Ureter (tissue), 1 donor: ENCODE data around the gene PURB. TPM values are rescaled to one million over a fixed set of nuclear protein-coding genes. Genes with fewer than 3 reads are reported as not detected.
"Not testable (repeated sequence)": the region's sequence is repeated elsewhere in the genome, so short reads cannot be mapped to it uniquely, and the experiment has no call there.

Experiments used
- DNase-seq: peaks from one replicate; pipeline ENCODE4 v3.0.0-alpha.2; 2020; ENCODE audit warnings: low spot score
- total RNA-seq: library from RNA; stranded (reverse); gene quantifications from one replicate; pipeline ENCODE4 v1.2.4, GENCODE V29; 2023
- donor health status: DM: yes; HTN: yes; CAD: no.

Gene PURB
- total RNA-seq, 1 donor from 2014 or later = 26.4 TPM

DNA sequence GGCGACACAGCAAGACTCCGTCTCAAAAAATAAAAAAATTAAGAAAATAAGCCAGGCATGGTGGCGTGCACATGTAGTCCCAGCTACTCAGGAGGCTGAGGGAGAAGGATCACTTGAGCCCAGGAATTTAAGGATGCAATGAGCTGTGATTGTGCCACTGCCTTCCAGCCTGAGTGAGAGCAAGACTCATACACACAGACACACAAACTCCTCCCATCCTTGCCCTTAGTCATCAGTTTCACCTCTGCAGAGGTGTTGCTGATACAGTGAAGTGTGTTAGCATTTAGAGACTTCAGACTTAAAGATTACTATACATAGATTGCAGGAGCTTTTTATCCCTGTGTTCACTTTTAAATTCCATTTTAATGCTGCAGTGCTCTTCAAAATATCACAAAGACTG lies 31.9 kb downstream of the PURB start:
- no peak for DNase-seq

DNA sequence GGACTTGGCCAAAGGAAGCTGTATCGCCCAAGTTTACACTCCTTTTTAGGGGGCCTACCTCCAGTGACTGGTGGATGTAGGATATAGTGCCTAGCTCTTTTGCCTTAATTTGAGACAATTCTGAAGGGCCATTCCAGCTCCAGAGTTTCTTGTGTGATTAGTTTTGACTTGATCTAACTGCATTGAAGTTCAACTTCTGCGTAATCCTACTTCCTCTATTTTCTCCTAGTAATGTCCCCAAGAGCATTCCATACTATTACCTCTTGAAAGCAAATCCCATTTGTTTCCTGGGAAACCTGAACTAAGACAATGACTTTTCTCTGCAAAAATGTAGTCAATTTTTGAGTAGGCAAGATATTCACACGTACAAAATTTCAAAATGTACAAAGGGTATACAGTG lies 32.7 kb downstream of the PURB start:
- DNase-seq = no peak

DNA sequence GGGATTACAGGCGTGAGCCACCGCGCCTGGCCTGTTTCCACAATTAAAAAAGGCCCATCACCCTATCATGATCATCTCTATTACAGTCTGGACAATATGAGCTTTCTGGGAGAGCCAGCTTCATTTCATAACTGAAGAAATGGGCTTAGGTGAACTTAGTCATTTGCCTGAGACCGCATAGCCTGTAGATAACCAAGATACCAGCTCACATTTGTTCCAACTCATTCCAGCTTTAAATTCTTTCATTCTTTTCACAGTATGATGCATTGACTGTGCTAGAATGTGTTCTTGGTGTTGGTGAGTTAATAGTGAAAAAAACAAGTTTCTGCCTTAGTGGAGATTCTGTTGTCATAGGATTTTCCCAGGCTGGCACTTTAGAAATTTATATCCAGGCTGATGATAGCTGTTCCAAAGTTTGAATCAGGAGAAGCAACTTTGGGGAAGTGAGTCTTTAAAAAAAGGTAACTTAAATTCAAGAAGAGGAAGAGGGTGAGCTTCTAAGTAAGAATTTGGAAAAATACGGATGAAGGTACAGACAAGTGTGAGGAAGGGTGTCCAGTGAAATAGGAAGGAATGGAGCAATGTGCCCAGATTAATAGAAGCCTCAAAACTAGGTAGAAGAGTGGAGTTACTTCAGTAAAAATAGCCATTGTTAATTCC lies 35.3 kb downstream of the PURB start:
- no peak for DNase-seq

DNA sequence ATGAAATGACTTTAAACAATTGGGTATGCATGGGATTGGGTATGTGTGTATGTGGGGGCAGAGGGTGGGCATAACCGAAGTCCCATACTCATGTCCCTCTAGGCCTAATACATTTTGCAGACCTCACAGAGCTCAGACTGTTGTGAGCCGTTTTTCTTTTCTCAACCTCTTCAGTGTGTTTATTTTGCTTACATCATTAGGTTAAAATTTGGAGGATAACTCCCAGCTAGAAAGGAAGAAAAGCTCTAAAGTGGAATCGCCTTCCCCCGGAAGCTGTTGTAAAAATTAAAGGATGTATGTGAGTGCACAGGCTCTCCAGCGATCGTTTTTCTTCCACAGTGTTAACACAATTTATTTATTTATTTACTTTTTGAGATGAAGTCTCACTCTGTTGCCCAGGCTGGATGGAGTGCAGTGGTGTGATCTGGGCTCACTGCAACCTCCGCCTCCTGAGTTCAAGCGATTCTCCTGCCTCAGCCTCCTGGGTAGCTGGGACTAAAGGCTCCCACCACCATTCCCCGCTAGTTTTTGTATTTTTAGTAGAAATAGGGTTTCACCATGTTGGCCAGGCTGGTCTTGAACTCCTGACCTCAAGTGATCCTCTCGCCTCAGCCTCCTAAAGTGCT lies 36.0 kb downstream of the PURB start:
- no peak for DNase-seq

DNA sequence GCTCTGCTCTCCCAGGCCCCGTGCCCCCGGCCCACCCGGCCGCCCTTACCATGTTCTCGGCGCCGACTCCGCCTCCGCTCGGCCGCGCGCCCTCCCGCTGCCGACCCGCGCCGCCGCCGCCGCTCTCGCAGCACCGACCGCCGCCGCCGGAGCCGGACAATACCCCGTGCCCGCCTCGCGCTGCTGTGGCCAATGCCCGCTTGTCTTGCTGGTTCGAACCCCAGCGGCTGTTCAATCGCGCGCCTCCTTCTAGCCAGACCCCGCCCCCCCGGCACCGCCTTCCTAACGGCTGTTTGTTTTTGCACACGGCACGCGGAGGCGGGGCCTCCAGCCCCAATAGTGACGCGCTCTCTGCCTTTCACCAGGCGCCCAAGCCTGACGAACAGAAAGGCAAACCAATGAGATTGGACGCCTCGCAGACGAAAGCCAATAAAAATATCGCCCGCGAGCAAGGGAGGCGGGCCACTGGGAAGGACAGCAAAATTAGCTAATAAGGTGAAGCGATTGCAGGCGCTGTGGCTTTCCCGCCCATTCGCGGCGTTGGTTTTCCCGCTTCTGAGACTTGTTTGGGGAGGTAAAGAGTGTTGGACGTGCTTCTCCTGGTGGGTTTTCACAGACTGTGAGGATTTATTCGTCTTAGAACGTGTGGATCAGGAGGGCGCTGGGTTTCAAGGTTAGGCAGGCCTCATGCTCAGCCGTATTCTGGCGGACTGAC lies 37.3 kb downstream of the PURB start, which contains the start of gene H2AZ2:
Gene H2AZ2, minus strand, starts transcription at position 168 of the 715 bp plus-strand sequence. Its CDS starts 116 bp downstream, at position 52.
- DNase-seq = peak; percentile 100

DNA sequence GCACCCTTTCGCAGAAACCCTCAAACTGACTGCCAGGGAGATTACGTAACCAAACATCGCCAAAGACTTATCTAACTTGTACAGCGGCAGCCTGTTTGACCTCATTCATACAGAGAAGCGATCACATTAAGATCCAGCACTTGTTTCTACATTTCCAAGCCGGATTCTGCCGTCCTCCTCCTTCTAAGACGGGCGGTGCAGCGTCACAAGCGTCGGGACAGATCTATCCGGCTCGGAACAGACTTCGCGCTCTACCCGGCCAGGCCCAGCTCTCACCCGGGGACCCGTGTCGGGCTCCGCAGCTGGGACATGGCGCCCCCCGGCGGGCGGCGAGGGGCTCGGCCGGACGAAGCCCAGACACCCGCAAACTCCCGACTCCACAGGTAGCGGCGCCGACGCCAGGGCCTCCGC lies 37.8 kb downstream of the PURB start:
- DNase-seq = peak; percentile 90

DNA sequence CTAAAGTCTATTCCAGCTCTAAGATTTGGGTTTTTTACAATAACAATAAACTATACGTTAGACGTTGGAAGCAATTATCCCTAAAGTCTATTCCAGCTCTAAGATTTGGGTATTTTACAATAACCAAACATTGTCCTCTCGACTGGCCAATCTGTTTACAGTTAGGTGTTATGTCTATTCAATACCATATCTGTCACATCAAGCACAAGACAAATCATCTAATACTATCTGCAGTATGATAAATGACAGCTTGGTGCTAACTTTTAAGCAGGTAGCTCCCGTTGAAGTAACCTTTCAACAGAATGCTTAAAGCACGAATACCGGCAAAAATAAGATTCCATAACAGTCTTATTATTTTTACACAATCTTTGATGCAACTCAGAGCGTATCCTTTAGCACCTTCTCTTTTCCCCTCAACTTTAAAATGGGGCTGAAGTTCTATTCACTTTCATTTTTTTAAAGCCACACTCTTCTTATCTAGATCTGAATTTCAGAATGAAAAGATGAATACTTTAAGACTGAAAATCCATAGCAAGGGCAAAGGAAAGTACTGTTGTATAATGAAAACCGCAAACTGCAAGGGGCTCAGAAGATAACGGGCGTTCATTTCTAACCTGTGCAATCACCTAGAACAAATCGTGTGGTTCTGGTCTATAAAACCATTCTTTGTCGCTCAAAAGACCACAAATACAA lies 38.4 kb downstream of the PURB start:
- DNase-seq = no peak

DNA sequence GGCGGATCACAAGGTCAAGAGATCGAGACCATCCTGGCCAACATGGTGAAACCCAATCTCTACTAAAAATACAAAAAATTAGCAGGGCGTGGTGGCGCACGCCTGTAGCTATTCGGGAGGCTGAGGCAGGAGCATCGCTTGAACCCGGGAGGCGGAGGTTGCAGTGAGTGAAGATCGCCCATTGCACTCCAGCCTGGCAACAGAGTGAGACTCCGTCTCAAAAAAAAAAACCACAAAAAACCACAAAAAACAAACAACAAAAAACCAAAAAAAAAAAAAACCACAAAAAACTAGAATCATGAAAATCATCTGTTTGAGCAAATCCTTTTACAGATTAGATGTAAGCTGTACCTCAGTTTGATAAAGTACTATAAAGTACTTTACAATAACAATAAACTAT lies 38.9 kb downstream of the PURB start:
- not testable (repeated sequence) for DNase-seq

DNA sequence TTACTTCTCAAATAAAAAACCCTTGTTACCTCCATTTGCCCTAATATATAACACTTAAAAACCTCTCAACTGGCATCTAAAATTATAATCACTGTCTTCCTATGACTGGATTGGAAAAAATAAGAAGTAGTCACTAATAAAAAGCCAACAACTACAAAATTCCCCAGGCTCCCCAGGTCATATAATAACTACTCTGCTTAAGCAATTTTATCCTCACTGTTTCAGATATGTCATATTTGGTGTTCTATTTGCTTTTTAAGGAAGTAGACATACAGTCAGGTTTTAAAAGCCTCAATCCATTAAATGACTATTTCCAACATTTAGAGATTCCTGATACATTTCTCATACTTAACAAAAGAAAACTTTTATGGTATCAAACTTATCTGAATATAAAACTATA lies 39.9 kb downstream of the PURB start:
- no peak for DNase-seq

DNA sequence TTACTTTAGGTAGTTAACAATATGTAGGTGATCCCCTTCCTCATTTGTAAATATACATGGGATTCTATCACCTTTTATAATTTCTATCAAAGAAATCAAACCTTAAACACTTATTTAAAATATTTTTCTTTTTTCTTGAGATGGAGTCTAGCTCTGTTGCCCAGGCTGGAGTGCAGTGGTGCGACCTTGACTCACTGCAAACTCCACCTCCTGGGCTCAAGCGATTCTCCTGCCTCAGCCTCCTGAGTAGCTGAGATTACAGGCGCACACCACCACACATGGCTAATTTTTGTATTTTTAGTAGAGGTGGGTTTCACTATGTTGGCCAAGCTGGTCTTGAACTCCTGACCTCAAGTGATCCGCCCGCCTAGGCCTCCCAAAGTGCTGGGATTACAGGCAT lies 41.9 kb downstream of the PURB start:
- not testable (repeated sequence) for DNase-seq

DNA sequence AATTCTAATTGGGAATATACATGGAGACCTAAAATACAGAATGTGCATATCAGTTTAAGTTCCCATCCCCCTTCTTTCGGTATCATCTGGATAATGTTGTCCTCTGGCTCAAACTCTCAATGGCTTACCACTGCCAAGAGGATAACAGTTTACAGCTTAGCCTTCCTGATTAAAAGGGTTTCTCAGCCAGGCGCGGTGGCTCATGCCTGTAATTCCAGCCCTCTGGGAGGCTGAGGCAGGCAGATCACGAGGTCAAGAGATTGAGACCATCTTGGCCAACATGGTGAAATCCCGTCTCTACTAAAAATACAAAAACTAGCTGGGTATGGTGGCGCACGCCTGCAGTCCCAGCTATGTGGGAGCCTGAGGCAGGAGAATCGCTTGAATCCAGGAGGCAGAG lies 42.7 kb downstream of the PURB start:
- DNase-seq = not testable (repeated sequence)

DNA sequence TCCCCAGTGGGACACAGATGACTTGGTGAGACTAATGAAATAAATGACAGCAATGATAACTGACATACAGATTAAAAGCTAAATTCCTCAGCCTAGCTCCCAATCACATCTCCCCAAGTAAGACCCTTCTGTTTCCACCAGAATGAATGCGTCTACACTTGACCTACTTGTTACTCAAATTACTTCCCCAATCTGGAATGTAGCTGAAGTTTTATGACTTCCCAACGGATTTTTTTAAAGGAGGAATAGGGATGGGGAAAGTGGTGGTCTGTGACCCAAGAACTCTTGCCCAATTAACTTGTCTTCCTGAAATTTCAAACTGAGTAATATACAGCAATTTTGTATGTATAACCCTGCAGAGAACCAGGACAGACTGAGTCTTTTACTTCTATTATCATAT lies 46.6 kb downstream of the PURB start:
- no peak for DNase-seq

DNA sequence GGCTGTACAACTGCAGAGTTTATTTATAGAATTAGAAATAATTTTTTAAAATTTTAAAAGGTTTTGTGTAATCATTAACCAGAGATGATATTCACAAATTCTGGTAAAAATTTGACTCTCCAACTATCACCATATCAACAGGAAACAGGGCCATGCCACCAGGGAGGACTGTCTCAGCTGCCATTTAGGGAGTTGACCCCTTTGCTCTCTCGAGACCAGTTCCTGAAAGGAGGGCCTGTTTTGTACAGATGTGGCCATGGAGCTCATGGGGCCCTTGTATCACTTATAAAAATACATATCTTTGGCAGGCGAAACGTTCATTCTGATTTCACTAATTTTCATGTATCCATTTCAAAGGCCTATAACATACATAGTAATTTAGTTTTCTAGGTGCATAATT lies 57.8 kb downstream of the PURB start:
- DNase-seq = no peak

Other genes starting within 250 kb of the PURB start
- gene ZMIZ2, start 136.7 kb downstream of the PURB start, total RNA-seq = 116 TPM
- gene PPIA, start 88.8 kb downstream of the PURB start, total RNA-seq = 1,153 TPM
- 104 TPM for gene H2AZ2, start 37.4 kb downstream of the PURB start, total RNA-seq
- gene MYO1G, start 93.5 kb upstream of the PURB start, total RNA-seq = 6.0 TPM
- 31.1 TPM for gene CCM2, start 114.7 kb upstream of the PURB start, total RNA-seq
- gene NACAD, start 203.4 kb upstream of the PURB start, total RNA-seq = 5.7 TPM
- gene TBRG4, start 226.2 kb upstream of the PURB start, total RNA-seq = 89.4 TPM